Fibroblast of lung (primary cell): ENCODE data around the gene CD59.

ENCODE experiments used
- CTCF ChIP-seq, 2 donors: IDR thresholded peaks in 1 of 2; conservative IDR thresholded peaks in 1 of 2; 1 replicate in 1 of 2; 2 replicates in 1 of 2; pipeline ENCODE4 v1.5.1; 2011 to 2012; ENCODE audit warnings: low read length in 2 of 2, control low read depth in 1 of 2, inconsistent platforms in 1 of 2, low read depth in 1 of 2, mild to moderate bottlenecking in 1 of 2
- EZH2 ChIP-seq: IDR thresholded peaks from 2 replicates; pipeline ENCODE4 v1.5.1; 2012; ENCODE audit warnings: low read length, control low read depth, mild to moderate bottlenecking; ENCODE audit errors: missing control alignments

- TF ChIP-seq CTCF (conservative IDR thresholded peaks at IDR 0.05 in 1 of 2, IDR thresholded peaks at IDR 0.05 in 1 of 2; ENCODE audit: low read depth in 1 of 2, low read length in 2 of 2) (no peak), EZH2 (no peak)
Measured at GRCh38 chr11:33785609-33786008, 49.4 kb upstream of the CD59 start.
